Measurements from ENCODE around the gene CCDC192.

DNA sequence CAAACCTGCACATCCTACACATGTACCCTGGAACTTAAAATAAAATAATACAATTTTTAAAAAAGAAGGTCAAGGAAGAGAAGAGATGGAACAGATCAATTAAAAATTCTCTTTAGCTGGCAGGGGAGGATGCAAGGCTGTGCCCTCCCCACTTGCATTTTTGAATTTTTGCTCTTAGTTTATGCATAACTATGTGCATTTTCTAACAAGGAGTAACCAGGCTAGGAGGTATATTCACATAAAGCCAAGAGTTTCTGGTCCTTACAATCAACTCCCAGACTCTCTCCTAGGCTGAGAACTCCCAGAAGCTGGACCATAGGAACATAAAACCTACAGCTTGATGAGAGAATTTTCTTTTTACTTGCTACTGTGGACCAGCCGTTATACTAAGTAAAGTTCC is 29.8 kb downstream of the CCDC192 start:
- TF ChIP-seq, protein P1, sequence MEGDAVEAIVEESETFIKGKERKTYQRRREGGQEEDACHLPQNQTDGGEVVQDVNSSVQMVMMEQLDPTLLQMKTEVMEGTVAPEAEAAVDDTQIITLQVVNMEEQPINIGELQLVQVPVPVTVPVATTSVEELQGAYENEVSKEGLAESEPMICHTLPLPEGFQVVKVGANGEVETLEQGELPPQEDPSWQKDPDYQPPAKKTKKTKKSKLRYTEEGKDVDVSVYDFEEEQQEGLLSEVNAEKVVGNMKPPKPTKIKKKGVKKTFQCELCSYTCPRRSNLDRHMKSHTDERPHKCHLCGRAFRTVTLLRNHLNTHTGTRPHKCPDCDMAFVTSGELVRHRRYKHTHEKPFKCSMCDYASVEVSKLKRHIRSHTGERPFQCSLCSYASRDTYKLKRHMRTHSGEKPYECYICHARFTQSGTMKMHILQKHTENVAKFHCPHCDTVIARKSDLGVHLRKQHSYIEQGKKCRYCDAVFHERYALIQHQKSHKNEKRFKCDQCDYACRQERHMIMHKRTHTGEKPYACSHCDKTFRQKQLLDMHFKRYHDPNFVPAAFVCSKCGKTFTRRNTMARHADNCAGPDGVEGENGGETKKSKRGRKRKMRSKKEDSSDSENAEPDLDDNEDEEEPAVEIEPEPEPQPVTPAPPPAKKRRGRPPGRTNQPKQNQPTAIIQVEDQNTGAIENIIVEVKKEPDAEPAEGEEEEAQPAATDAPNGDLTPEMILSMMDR (IDR thresholded peaks at IDR 0.05) = no peak
- TF ChIP-seq POLR2A (IDR thresholded peaks at IDR 0.05) (no peak), EP300 (IDR thresholded peaks at IDR 0.05) (no peak)

Data from tibial nerve (tissue), 4 donors.